ENCODE measurements around the gene CD93.

- TF ChIP-seq POLR2A (IDR thresholded peaks at IDR 0.05) = no peak
- TF ChIP-seq CTCF (IDR thresholded peaks at IDR 0.05) = no peak
Measured at GRCh38 chr20:23058240-23058639, 27.9 kb downstream of the CD93 start.
